ELF-1 (cell line): ENCODE results near the gene SF3B1.
"Not testable (repeated sequence)": the region's sequence is repeated elsewhere in the genome, so short reads cannot be mapped to it uniquely, and the experiment has no call there.

ENCODE experiments used
- DNase-seq: peaks from one replicate; pipeline ENCODE4 v3.0.0-alpha.2; 2016; ENCODE audit warnings: low read depth, low spot score

SF3B1 gene

DNA sequence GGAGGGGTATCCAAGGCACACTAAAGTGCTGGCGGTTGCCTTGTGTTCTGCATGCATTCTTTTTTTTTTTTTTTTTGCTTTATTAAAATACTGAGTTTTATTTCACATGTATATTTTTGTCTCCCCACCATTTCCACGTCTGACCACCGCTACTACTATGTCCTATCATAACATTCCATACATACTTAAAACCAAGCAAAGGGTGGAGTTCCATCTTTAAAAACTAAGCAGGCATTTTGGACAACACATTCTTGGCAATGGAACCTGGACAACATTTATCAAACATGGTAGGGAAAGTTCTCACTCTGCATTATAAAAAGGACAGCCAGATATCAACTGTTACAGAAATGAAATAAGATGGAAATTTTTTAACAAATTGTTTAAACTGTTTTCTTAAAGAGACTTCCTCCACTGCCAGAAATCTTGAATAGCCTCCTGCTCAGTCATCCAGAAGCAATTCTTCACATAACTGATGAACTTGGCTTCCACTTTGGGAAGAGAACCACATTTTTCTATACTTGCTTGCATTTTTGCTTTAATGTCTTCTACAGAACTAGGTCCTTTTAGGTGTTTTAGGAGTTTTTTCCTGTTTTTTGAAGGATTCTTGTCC lies 55.4 kb downstream of the SF3B1 start:
- DNase-seq = not testable (repeated sequence)

DNA sequence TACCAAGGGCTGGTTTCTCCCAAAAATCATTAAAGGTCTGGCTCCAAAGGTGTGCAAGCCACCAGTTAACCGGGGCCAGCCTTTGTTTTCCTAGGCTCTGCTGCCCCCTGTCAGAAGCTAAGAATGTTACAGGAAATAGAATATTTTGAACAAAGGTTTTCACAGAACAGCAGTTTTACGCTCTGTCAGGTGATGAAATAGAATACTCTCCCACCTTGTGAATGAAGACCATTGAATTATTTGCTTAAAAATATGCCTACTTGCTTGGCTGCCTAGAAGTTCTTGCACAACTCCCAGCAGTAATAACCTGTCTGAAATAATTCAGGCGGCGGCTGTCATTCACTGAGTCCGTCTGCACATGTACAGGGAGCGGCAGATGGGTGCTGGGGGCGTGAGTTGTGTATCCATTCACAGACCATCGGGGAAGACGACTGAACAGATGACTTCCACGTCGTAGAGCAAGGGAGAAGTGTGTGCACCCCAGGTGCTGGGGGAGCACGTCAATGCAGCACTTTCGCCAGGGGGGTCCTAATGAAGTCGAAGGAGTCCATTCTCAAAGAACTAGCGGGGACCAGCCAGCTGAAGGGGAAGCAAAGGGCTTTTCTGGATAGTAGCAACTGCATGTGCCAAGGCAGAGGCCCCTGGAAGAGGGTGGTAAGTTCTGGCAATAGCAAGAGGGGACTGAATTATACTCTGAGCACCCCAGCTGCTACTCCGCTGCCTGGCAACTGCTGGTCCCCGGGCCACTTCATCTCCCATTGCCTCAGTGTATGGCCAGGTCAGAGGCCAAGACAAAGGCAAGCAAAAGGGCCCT lies 56.1 kb downstream of the SF3B1 start:
- DNase-seq = peak; percentile 50

DNA sequence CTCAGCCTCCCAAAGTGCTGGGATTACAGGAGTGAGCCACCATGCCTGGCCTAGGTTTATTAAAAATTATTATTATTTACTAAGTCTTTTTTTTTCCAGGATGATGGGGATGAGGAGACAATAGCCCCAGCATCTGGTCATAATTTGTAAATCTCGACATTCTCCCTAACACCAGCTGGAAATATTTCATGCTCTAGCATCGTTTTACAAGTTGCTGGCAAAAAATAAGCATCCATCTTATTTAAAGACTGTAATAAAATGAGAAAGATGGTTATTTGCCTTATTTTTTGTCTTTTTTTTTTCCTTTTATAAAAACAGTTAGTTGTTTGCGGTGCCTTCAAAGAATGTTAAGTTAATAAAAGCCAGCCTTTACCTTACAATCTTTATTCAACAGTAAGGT lies 56.7 kb downstream of the SF3B1 start:
- no peak for DNase-seq

DNA sequence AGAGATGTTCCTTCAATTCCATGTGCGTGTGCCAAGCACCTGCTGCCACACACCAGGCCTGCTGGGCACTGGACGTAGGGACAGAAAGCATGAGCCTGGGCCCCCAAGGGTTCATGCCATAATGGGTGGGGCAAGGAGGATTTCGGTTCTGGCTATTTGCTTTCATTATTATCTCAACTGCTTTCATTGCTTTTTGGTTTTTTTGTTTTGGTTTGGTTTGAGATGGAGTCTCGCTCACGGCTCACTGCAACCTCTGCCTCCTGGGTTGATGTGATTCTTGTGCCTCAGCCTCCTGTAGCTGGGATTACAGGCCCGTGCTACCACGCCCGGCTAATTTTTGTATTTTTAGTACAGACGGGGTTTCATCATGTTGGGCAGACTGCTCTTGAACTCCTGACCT lies 57.2 kb downstream of the SF3B1 start:
- DNase-seq = no peak

DNA sequence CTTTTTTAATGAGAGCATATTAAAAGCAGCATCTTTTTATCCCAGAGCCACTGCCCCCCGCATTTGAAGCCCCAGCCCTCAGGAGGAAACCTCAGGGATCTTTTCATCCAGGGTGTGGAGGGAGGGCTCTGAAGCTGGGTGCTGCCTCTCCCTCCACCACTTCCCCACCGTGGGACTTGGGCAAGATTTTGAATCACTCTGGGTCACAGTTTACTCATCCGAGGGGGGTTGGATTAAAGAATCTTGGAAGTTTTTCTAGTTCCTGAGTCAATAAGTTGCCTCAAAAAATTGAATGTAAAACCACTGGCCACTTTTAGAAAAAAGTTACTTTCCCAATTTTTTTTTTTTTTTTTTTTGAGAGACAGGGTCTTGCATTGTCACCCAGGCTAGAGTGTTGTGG lies 62.2 kb downstream of the SF3B1 start:
- no peak for DNase-seq

DNA sequence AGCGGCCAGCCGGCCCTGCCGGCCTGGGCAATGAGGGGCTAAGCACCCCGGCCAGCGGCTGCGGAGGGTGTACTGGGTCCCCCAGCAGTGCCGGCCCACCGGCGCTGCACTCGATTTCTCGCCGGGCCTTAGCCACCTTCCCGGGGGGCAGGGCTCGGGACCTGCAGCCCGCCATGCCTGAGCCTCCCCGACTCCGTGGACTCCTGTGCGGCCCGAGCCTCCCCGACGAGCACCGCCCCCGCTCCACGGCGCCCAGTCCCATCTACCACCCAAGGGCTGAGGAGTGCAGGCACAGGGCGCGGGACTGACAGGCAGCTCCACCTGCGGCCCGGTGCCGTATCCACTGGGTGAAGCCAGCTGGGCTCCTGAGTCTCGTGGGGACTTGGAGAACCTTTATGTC lies 64.2 kb downstream of the SF3B1 start:
- not testable (repeated sequence) for DNase-seq

DNA sequence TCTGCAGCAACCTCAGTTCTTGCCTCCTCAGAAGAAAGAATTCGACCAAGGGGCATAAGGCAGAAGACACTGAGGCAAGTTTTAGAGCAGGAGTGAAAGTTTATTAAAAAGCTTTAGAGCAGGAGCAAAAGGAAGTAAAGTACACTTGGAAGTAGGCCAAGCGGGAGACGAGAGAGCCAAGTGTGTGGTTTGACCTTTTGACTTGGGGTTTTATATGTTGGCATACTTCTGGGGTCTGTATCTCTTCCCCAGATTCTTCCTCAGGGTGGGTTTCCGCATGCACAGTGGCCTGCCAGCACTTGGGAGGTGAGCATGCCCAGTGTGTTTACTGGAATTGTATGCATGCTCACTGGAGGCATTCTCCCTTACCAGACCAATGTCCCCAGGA lies 64.9 kb downstream of the SF3B1 start:
- no peak for DNase-seq

DNA sequence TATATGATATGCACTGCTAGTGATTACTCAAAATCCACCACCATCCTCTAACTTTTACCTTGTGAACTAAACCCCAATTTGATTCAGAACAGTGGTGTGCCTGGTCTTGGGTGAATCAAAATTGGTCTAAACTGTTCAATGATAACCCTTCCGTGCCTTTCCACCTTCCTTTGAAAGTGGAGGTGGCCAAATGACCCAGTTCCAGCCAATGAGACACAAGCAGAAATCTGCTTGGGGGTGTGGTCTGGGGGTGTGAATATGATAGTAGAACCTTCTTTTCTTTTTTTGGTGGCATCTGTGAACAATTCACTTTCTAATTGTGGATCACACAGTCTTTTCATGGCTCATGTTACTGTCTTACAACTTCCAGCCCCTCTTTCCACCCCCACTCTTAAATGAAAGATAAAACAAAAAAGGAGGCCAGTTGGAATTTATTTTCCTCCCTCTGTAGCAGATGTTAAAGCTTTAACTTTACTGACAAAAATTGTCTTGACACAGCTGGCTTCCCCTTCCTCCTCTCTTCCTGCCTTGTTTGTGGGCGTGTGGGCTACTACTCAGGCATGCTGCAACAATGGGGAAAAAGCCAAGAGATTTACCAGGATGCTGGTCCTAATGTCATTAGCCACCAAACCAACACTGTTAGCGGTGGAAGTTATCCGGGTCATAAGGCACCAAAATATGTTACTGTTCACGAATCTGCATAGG lies 65.4 kb downstream of the SF3B1 start:
- DNase-seq = no peak

DNA sequence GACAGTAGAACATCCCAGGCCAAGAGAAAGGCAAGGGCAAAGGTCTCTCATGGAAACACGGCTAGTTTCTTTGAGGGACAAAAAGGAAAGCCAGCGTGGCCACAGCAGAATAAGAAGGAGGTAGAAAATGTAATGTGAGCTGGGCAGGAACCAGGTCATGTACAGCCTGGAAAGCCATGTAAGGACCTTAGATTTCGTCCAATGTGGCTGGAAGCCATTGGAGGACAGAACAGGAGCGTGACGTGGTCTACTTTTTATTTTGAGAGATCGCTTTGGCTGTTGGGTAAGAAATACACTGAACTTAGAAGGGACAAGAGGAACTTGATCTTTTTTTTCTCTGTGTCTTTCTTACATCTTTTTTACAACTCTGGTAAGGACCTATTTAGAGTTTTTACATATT lies 66.4 kb downstream of the SF3B1 start:
- DNase-seq = no peak

DNA sequence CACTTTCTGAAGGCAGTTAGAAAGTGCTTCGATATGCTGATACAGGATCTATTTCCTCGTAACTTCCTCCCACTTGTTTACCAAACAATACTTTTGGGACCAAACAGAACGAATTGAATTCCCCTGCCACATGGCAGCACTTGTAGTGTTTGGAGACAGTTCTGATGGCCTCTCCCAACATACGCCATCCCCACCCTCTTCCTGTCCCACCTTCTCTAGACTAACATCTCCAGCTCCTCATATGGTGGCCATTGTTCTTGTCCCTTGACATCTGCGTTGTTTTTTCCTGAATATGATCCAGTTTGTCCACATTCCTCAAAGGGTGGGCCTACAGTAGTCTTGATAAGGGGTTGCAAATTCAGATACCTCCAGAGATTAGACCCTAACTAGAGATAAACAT lies 70.8 kb downstream of the SF3B1 start:
- DNase-seq = peak; percentile 21

DNA sequence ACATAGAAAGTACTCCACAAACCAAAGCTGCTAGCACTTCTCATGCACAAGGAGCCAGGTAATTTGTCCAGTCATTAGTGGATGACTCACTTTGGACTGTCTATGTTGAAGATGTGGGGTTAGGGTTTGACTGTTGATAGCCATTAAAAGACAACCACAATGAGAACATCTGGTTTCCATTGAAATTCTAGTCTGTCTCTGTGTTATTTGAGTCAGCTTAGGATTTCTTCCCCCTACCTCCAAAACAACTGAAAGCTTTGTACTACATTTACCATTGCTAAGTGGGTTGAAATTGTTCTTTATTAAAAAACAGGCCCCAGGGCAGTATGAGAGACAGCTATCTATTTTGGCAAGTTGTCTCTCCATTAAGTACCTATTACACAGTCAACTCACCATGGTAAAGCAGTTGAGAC lies 74.1 kb downstream of the SF3B1 start:
- no peak for DNase-seq

DNA sequence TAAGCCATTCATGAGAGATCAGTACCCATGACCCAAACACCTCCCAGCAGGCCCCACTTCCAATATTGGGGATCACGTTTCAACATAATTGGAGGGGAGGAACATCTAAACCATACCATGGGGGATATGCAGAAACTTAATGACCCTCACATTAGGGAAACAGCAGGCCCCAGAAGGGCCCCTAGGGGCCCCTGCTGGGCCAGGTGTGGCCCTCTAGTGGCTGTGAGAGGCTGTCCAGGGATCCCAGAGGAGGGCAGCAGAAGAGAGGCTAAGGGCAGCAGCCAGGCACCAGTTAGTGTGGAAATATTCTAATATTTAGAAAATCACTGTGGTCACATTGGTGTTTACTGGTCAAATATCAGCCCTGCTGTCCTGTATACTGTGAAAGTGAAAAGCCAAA lies 75.0 kb downstream of the SF3B1 start:
- DNase-seq = peak; percentile 10

DNA sequence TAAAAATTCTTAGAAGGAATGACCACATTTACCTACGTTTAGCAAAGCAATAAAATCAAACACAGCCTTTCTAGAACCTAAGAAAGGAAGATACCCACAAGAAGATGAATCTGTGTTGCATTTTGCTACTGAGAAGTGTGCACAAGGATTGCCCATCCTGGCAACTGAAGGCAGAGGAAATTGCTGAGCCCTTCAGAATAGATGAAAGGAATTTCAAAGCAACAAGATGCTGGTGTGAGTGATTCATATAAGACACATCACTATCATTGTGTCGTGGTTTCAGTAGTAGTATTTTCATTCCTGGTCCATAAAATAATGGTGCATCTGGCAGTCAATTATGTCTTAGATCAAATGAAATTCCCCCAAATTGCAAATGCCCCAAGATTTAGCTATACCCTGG lies 75.9 kb downstream of the SF3B1 start:
- no peak for DNase-seq

DNA sequence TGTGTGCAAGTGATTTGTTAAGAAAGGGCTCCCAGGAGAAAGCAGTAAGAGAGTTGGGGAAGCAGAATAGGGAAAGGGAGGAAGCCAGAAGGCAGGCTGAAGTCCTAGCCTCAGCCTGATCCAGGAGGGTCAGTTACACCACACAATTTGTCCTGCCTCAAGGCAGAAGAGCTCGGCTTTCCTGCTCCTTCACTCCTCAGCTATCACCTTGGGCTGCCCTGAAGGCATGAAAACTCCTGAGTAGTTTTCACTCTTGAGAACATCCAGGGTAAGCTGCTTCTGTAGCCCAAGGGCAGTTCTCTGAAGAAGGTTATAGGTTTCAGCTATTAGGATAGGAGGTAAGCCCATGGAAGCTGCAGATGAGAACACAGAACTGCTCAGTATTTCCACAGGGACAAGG lies 76.8 kb downstream of the SF3B1 start:
- peak; percentile 85 for DNase-seq

DNA sequence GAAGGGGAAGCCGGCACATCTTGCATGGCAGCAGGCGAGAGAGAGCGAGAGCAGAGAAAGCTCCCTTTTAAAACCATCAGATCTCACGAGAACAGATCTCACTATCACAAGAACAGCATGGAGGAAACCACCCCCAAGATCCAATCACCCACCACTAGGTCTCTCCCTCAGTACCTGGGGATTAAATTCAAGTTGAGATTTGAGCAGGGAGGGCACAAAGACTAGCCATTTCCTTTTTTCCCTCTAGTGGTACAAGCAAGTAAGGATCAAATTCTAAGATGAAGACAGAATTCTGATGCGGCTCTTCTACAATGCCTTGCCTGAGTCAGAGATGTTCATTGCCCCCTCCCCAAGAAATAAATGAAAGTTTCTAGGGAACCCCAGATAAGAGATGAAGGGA lies 78.7 kb downstream of the SF3B1 start:
- peak; percentile 14 for DNase-seq

DNA sequence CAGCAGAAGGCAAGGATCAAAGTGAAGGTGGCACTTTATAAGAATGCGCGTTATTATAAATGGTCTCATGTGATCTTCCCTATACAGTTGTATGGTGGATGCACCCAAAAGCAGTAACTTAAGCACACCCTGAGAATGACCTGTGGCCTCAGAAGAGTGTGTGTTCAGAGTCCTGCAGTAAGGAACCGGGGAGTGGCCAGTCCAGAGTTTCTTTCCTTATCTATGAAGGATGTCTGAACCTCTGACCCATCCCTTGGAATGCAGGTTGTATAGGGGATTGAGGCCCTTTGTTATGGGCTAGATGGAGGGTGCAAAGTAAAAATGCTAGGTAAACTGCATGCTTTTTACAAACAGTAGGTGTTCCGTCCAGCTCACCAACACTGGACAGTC lies 80.7 kb downstream of the SF3B1 start:
- DNase-seq = no peak

DNA sequence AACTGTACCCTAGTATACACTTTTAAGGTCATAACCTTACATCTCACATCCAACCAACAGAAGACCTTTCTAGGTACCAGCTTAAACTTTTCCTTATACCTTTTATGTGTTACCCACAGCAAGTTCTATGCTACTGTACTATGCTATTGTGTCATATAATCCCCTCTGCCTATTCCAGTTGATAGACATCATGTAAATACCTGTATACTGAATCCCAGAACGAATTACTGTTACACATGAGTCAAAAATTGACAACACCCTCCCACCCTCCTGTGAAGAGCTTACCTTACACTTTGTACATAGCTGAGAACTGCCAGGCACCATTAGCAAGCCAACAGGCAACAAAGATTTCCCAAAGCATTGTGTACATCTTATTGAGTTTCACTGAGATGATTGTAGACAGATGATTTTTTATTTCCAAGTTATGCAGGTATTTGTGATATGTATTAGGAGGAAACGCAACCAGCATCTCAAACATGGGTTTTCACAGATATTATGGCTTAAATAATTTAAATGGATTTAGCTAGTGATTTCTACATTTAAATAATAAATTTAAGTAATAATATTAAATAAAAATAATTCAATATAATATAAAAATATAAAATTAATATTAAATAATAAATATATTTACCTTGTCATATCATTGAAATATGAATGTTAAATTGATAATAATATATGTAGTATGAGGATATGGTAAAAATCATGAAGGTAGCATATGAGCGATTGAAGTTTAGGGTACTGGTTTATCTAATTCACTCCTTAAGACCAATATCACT lies 81.2 kb downstream of the SF3B1 start:
- DNase-seq = no peak

DNA sequence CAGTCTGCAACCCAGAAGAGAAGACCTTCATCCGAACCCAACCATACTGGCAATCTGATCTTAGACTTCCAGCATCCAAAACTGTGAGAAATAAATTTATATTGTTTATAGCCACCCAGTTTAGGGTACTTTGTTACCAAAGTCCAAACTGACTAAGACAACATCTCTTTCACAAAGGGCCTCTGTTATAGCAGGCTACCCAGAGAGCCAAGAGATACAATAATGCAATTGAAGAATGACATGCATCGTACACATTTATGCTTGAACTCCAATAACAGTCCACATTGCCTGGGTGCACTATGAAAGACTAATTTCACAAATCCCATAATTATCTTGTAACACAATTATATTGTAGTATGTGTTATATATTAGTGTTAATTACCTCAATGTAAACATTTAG lies 85.1 kb downstream of the SF3B1 start:
- DNase-seq = no peak

DNA sequence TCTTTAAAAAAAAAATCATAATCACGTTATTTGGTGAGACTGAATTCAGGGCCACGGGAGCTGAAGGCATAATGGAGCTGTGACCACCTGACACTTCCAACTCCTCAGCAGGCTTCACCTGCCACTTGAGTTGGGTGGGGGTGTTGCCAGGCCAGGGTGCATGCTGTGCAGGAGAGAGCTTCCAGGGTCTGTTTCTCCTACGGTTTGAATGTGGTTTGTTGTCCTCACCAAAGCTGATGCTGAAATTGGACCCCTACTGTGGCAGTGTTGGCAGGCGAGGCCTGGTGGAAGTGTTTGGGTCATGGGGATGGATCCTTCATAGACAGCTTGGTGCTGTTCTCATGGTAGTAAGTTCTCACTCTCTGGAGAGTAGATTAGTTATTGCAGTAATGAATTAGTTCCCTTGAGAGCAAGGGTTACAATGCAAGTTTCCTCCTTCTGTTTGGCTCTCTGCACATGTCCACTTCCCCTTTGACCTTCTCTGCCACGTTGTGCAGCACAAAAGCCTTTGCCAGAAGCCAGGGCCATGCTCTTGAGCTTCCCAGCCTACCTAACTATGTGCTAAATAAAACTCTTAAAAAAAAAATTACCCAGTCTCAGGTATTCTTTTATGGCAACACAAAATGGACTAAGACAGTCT lies 86.0 kb downstream of the SF3B1 start:
- DNase-seq = no peak

DNA sequence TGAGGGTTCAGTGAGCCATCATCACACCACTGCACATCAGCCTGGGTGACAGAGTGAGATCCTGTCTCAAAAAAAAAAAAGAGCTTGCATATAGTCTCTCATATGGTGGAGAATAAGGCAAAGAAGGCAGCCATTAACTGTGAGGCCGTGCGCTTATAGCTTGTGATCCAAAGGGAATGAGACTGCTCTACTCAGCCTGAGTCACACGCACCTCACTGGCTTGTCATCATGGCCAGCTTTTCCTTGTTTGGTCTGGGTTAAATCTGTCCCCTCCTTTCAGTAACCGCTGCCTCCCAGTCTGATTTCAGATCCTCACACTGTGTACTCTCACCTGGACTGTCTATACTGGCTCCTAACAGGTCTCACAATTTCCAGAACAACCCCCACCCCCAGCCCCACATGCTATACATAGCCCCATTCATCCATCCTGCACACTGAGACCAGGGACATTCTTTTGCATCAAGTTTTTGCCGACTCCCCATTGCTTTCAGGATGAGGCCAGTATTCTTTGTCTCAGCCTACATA lies 88.9 kb downstream of the SF3B1 start:
- DNase-seq = no peak

DNA sequence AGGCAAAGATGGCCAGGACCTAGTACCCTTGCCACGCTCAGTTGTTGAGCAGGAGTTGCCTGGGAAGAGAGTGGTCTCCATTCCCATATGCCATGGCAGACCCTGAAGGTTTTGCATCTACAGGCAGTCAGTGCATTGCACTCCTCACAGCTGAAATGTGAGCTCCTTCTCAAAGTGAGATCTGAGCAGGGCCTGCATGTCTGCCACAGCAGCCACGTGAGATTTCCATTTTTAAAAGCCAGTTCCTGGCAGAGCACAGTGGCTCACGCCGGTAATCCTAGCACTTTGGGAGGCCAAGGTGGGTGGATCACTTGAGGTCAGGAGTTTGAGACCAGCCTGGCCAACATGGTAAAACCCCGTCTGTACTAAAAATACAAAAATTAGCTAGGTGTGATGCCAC lies 90.9 kb downstream of the SF3B1 start:
- DNase-seq = not testable (repeated sequence)
